ENCODE results near the gene TPPP2. TPM values are rescaled to one million over a fixed set of nuclear protein-coding genes. Genes with fewer than 3 reads are reported as not detected.
A peak's percentile ranks its signal among the peaks of the same experiment; 100 is the strongest.

TPPP2 gene
- total and polyA plus RNA-seq, 10 donors, result 0.09 to 0.91 (median 0.57) TPM; not detected in 5

DNA sequence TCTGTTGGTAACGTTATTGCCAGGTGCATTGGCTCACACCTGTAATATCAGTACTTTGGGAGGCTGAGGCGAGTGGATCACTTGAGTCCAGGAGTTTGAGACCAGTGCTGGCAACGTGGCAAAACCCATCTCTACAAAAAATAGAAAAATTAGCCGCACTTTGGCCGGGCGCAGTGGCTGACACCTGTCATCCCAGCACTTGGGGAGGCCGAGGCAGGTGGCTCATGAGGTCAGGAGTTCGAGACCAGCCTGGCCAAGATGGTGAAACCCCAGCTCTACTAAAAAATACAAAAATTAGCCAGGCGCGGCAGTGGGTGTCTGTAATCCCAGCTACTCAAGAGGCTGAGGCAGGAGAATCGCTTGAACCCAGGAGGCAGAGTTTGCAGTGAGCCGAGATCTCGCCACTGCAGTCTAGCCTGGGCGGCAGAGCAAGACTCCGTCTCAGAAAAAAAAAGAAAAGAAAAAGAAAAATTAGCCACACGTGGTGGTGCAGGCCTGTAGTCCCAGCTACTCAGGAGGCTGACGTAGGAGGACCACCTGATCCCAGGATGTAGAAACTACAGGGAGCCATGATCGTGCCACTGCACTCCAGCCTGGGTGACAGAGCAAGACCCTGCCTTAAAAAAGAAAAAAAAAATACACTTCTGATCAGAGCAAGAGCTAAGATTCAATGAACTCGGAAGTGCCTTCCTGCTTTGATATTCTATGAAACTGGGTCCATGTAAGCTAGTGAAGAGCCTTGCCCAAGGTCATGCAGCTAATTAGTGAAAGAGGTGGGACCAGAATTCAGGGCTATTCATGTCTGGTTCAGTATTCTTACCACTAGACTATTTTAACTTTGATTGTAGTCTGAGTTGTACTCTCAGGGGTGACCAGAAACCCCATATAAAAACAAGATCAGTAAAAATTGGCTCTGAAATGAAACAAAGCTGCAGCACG lies 23.4 kb downstream of the TPPP2 start:
- Histone ChIP-seq H3K27me3 (replicated peaks in 1 of 7) (peaks cover 0 to 6% (median 0%) of the 10 kb centered on the region in 7 donors), H3K27ac (peak overlapping the region in 5 of 8 donors; percentile 35 to 67 (median 42)), H3K9me3 (no peaks in the 10 kb centered on the region), H3K36me3 (no peaks in the 10 kb centered on the region), H3K4me1 (peaks cover 0 to 48% (median 22%) of the 10 kb centered on the region in 6 donors), H3K4me3 (no peak overlapping the region)
- no peak for DNase-seq
- intact Hi-C loops (cut with DNase I; ENCODE audit: low total_unique reads), result no loop called here
- WGBS, 5 donors, result 81 to 90% (median 87%) methylated on average over 20 of the region's 20 CpGs
- TF ChIP-seq POLR2A (IDR thresholded peaks at IDR 0.05) (no peak), POLR2AphosphoS5 (IDR thresholded peaks at IDR 0.05) (no peak)
- TF ChIP-seq, protein P1, sequence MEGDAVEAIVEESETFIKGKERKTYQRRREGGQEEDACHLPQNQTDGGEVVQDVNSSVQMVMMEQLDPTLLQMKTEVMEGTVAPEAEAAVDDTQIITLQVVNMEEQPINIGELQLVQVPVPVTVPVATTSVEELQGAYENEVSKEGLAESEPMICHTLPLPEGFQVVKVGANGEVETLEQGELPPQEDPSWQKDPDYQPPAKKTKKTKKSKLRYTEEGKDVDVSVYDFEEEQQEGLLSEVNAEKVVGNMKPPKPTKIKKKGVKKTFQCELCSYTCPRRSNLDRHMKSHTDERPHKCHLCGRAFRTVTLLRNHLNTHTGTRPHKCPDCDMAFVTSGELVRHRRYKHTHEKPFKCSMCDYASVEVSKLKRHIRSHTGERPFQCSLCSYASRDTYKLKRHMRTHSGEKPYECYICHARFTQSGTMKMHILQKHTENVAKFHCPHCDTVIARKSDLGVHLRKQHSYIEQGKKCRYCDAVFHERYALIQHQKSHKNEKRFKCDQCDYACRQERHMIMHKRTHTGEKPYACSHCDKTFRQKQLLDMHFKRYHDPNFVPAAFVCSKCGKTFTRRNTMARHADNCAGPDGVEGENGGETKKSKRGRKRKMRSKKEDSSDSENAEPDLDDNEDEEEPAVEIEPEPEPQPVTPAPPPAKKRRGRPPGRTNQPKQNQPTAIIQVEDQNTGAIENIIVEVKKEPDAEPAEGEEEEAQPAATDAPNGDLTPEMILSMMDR (IDR thresholded peaks at IDR 0.05 in 8 of 11, conservative IDR thresholded peaks at IDR 0.05 in 3 of 11), result no peak

DNA sequence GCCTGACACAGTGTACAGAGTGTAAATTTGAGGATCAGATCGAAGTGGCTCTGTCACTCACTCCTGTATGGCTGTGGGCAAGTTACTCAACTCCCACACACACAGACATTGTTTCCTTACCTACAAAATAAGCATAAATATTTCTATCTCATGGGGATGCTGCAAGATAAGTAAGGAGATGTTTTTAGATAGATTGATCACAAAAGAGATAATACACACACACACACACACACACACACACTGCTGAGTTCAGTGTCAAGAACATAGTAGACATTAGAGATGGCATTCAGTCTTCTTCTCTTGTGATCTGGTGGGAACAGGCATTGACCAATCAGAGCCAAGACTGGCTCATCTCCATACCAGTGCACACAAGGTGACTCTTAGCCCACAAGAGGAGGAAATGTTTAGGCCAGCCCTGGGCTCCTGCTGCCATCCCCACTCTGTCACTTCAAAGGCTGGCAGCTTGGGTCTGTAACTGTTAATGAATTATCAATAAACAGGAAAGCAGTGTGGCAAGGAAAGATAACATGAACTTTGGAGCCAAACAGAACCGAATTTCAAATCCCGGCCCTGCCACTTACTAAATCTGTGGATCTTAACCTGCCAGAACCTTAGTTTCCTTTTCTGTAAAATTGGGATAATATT lies 24.2 kb downstream of the TPPP2 start:
- no peak for DNase-seq
- TF ChIP-seq POLR2A (IDR thresholded peaks at IDR 0.05), result no peak
- TF ChIP-seq POLR2AphosphoS5 (IDR thresholded peaks at IDR 0.05), result no peak
- TF ChIP-seq, protein P1 (IDR thresholded peaks at IDR 0.05 in 8 of 11, conservative IDR thresholded peaks at IDR 0.05 in 3 of 11), result no peak
- 50 to 78% (median 69%) methylated on average over 3 of the region's 3 CpGs for WGBS, 5 donors
- peaks cover 0 to 6% (median 0%) of the 10 kb centered on the region in 7 donors for H3K27me3 ChIP-seq (replicated peaks in 1 of 7)
- intact Hi-C loops (cut with DNase I; ENCODE audit: low total_unique reads), result no loop called here
- H3K4me3 ChIP-seq, result no peak overlapping the region
- H3K9me3 ChIP-seq, result no peaks in the 10 kb centered on the region
- no peaks in the 10 kb centered on the region for H3K36me3 ChIP-seq
- H3K27ac ChIP-seq, result peak overlapping the region in 6 of 8 donors; percentile 33 to 67 (median 42)
- peaks cover 0 to 46% (median 22%) of the 10 kb centered on the region in 6 donors for H3K4me1 ChIP-seq

DNA sequence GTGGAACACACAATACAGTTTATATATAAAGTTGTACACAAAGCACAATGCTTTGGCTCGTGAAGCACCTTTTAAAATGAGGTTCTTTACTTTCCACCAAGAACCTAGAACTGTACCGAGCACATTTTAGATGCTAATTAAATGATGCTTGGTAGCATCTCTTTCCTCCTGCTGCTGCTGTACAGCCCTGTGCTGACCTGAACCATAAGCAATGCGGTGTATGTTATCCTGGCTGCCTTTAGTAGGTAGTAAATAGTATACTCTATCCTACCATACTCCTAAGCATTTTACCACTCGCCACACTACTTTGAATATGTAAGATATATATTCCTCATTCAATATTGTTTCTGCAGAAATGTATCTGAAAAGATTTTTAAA lies 24.7 kb downstream of the TPPP2 start:
- Histone ChIP-seq H3K27ac (peak overlapping the region in 5 of 8 donors; percentile 33 to 67 (median 50)), H3K4me3 (no peak overlapping the region), H3K9me3 (no peaks in the 10 kb centered on the region), H3K27me3 (replicated peaks in 1 of 7) (peaks cover 0 to 4% (median 0%) of the 10 kb centered on the region in 7 donors), H3K4me1 (peaks cover 0 to 46% (median 22%) of the 10 kb centered on the region in 6 donors), H3K36me3 (no peaks in the 10 kb centered on the region)
- 73 to 89% (median 84%) methylated on average over 4 of the region's 4 CpGs for WGBS, 5 donors
- no peak for DNase-seq
- TF ChIP-seq POLR2AphosphoS5 (IDR thresholded peaks at IDR 0.05), result no peak
- TF ChIP-seq, protein P1 (IDR thresholded peaks at IDR 0.05 in 8 of 11, conservative IDR thresholded peaks at IDR 0.05 in 3 of 11), result no peak
- no peak for TF ChIP-seq POLR2A (IDR thresholded peaks at IDR 0.05)
- intact Hi-C loops (cut with DNase I; ENCODE audit: low total_unique reads), result no loop called here

Measured in spleen (tissue), 11 donors.